ENCODE results near the gene BIRC6.

BIRC6 gene

GRCh38 chr2:32559136-32559535 lies 202.3 kb downstream of the BIRC6 start:
- no peak overlapping the region for H3K4me3 ChIP-seq (ENCODE audit: low read depth, low read length)
- no peak for DNase-seq (ENCODE audit: low read depth)

GRCh38 chr2:32562906-32563305 lies 206.1 kb downstream of the BIRC6 start:
- no peak overlapping the region for H3K4me3 ChIP-seq (ENCODE audit: low read depth, low read length)
- DNase-seq (ENCODE audit: low read depth) = no peak

GRCh38 chr2:32564417-32565035 lies 207.7 kb downstream of the BIRC6 start:
- DNase-seq (ENCODE audit: low read depth) = no peak
- H3K4me3 ChIP-seq (ENCODE audit: low read depth, low read length) = no peak overlapping the region

DNA sequence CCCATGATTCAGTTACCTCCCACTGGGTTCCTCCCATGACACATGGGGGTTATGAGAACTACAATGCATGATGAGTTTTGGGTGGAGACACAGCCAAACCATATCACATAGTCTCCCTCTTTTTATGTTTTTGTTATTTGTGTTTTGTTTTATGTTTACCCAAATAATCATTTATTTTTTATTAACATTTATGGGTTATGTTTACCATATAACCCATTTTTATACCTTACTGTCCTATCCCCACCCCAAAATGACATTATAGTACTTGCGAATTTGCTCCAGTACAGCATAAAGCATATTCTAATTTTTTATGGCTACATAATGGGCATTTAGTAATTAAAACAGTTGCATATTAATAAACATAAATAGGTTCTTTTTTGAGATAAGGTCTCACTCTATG lies 209.1 kb downstream of the BIRC6 start:
- no peak for DNase-seq (ENCODE audit: low read depth)
- no peak overlapping the region for H3K4me3 ChIP-seq (ENCODE audit: low read depth, low read length)

DNA sequence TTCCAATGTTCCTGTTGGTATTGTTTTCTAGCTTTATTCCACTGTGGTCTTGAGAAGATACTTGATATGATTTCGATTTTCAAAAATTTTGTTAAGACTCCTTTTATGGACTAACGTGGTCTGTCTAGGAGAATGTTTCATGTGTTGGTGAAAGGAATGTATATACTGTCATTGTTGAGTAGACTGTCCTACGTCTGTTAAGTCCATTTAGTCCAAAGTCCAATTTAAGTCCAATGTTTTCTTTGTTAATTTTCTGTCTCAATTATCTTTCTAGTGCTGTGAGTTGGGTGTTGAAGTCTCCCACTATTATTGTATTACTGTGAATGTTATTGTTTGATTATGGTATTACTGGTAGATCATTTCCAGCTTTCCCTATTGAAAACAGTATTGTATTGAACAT lies 215.2 kb downstream of the BIRC6 start:
- H3K4me3 ChIP-seq (ENCODE audit: low read depth, low read length) = no peak overlapping the region
- DNase-seq (ENCODE audit: low read depth) = no peak

GRCh38 chr2:32572737-32573136 lies 215.9 kb downstream of the BIRC6 start:
- no peak overlapping the region for H3K4me3 ChIP-seq (ENCODE audit: low read depth, low read length)
- no peak for DNase-seq (ENCODE audit: low read depth)

DNA sequence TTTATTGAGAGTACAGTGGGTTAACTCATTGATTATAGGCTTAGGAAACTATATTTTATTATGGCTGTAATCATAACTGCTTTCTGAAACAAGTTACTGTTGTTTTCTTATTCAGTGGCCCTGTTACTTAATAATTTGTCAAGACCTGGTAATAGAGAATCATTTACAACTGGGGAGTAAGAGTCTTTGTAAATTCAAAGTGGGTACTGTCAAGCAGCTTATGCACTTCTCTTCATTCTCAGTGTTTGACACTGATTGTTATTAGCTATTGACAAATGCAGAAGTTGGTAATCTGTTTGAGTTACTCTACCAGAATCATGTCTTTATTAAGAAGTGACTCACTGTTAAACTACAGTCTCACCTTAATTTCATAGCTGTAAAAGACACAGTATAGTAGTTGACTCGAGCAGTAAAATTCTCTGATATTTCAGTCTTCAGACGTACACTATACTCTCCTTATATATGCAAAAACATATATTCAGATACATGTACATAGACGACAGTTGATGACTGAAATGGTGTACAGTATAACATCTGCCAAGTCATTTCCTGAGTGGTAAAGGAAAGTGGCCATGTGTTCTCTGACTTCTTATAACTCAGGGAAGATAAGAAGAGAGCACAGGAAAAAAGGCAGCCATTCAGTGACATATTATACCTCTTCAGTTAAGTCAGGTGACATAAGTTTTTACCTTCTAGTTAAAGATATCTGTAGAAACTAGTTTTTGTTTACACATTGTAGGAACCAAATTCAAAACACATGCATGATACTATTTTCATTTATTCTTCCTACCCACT lies 235.0 kb downstream of the BIRC6 start:
- no peak overlapping the region for H3K4me3 ChIP-seq (ENCODE audit: low read depth, low read length)
- no peak for DNase-seq (ENCODE audit: low read depth)

- DNase-seq (ENCODE audit: low read depth) = no peak
- no peak overlapping the region for H3K4me3 ChIP-seq (ENCODE audit: low read depth, low read length)
These were observed 237.8 kb downstream of the BIRC6 start for GRCh38 chr2:32594573-32594972.

GRCh38 chr2:32611366-32611765 lies 254.5 kb downstream of the BIRC6 start:
- no peak for DNase-seq (ENCODE audit: low read depth)
- H3K4me3 ChIP-seq (ENCODE audit: low read depth, low read length) = no peak overlapping the region

DNA sequence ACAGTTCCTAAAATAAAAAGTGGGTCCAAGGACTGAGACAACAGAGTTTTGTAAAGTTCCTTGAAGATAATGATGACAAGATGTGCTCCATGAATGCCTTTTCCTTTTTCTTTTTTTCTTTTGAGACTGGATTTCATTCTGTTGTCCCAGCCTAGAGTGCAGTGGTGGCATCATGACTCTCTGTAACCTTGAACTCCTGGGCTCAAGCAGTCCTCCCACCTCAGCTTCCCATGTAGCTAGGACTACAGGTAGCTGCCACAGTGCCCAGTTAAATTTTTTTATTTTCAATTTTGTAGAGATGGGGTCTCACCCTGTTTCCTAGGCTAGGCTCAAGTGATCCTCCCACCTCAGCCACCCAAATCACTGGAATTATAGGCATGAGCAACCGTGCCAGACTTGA lies 254.9 kb downstream of the BIRC6 start:
- H3K4me3 ChIP-seq (ENCODE audit: low read depth, low read length) = no peak overlapping the region
- no peak for DNase-seq (ENCODE audit: low read depth)

GRCh38 chr2:32614084-32614483 lies 257.3 kb downstream of the BIRC6 start:
- no peak for DNase-seq (ENCODE audit: low read depth)
- no peak overlapping the region for H3K4me3 ChIP-seq (ENCODE audit: low read depth, low read length)

- no peak for DNase-seq (ENCODE audit: low read depth)
- H3K4me3 ChIP-seq (ENCODE audit: low read depth, low read length) = no peak overlapping the region
These were observed 260.9 kb downstream of the BIRC6 start for GRCh38 chr2:32617599-32618189.

DNA sequence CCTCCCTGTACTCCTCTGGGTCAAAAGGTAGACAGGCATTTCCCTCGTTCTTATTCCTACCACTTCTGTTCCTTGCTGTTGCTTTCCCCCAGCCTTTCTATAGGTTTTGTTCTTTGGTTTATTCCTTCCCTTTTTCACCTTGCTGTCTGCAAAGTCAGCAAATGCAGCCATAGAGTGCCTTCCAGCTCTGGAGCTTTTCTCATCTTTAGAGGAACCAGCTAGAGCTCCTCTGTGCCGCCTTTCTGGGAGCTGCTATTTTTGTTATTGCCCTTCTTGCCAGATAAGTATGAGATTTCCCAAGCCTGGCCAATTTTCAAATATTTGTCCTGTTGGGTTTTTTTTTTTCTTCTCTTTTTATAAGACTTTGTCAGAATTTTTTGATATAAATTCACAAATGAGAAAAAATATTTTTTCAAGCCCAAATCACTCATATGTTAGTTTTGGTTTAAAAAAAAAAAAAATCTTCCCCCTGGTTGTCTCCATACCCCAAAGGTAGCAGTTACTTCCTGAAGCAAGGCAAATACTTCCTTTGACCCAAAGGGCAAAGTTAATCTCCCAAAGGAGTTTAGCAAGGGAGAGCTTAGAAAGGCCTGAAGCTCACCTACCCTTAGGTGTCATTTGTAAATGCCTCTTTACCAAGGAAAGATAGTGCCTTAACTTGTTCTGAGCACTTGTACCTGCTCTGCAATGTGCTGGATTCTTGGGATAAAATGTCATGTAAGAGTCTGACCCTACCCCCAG lies 265.9 kb downstream of the BIRC6 start:
- H3K4me3 ChIP-seq (ENCODE audit: low read depth, low read length) = no peak overlapping the region
- no peak for DNase-seq (ENCODE audit: low read depth)

GRCh38 chr2:32623311-32623706 lies 266.5 kb downstream of the BIRC6 start:
- no peak overlapping the region for H3K4me3 ChIP-seq (ENCODE audit: low read depth, low read length)
- no peak for DNase-seq (ENCODE audit: low read depth)

- H3K4me3 ChIP-seq (ENCODE audit: low read depth, low read length) = no peak overlapping the region
- no peak for DNase-seq (ENCODE audit: low read depth)
These were observed 268.0 kb downstream of the BIRC6 start for GRCh38 chr2:32624812-32625211.

DNA sequence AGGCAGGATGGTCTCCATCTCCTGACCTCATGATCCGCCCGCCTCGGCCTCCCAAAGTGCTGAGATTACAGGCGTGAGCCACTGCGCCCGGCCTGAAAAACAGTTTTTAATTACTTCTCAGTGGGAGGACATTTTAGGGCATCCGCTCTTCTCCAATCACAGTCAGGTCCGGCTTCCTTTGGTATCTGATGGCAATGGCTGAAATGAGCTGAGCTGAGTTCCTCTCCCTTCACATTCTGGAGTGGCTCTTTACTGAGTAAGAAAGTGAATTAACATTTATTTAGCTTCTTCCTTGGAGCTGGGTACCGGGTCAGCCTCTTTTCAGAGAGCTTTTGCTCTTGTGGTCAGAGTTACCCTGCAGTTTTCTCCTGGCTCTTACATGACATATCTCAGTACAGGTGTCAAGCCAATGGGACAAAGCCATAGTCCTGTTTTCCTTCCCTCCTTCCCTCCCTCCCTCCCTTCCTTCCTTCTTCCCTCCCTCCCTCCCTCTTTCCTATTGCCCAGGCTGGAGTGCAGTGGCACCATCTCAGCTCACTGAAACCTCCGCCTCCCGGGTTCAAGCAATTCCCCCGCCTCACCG lies 269.9 kb downstream of the BIRC6 start:
- H3K4me3 ChIP-seq (ENCODE audit: low read depth, low read length) = no peak overlapping the region
- no peak for DNase-seq (ENCODE audit: low read depth)

DNA sequence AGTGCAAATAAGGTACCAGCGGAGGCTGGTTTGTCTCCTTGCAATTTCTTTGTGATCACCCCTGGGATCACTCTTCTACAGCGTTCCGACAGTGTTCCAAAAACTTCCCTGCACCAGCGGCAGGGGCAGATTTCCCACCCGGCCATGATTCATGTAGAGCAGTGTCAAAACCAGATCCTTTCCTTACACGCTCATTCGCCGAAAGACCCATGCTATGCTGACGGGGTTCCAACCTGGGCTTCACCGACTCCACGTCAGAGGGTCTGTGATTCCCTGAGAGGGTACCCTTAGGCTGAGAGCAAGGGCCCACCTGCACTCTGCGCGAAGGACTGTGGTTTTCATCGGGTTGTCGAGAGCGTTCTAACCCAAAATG lies 270.6 kb downstream of the BIRC6 start:
- peak overlapping the region; percentile 72 for H3K4me3 ChIP-seq (ENCODE audit: low read depth, low read length)
- peak; percentile 29 for DNase-seq (ENCODE audit: low read depth)

GRCh38 chr2:32627814-32628579 lies 271.2 kb downstream of the BIRC6 start, which contains the start of gene TTC27:
TSS of gene TTC27 (plus strand) at chr2:32628050. CDS start at chr2:32628293, 243 bp downstream.
- peak; percentile 83 for DNase-seq (ENCODE audit: low read depth)
- H3K4me3 ChIP-seq (ENCODE audit: low read depth, low read length) = peak within 1 kb of the TSS; percentile 72

DNA sequence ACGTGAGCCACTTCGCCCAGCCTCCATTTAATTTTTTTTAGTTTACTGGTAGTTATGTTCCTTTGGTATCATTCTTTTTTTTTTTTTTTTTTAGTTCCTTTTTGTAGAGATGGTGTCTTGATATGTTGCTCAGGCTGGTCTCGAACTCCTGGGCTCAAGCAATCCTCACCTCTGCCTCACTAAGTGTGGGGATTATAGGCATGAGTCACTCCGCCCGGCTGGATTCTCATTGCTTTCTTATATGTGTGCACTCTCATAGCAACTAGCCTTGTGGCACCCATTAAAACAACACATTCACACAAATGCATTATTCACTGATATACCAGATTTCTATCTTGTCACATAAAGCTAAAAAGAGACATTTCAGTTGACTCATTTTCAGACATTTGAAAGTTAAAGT lies 275.3 kb downstream of the BIRC6 start:
- peak; percentile 4 for DNase-seq (ENCODE audit: low read depth)
- H3K4me3 ChIP-seq (ENCODE audit: low read depth, low read length) = no peak overlapping the region
